ENCODE results near the gene EIF3F.

- TF ChIP-seq CTCF (IDR thresholded peaks at IDR 0.05) = no peak
- no peak for TF ChIP-seq POLR2AphosphoS5 (IDR thresholded peaks at IDR 0.05)
- no peak for TF ChIP-seq POLR2A (IDR thresholded peaks at IDR 0.05)
- TF ChIP-seq EP300 (IDR thresholded peaks at IDR 0.05) = no peak
Measured at GRCh38 chr11:8011371-8011770, 24.2 kb downstream of the EIF3F start.

All from stomach (tissue), 4 donors.